ENCODE results near the gene C6orf120. TPM values are rescaled to one million over a fixed set of nuclear protein-coding genes. Genes with fewer than 3 reads are reported as not detected.

The C6orf120 gene
- total and polyA plus RNA-seq, 2 of the 13 experiments (the other 11 are each of a cell fraction or from before 2014, with no cell fraction given), result 21.7 to 29.9 TPM

GRCh38 chr6:169724494-169725124 lies 22.7 kb downstream of the C6orf120 start, which contains the start of gene PHF10 (continued):
- TF ChIP-seq ZHX2 (IDR thresholded peaks at IDR 0.05; ENCODE audit: low read depth), result no peak
- 0 out of 2 replicates have a peak, but pooled peaks have one; percentile 43 for TF ChIP-seq ZHX2 (CRISPR knock-in tag; IDR thresholded peaks at IDR 0.05; ENCODE audit: borderline replicate concordance)
- TF ChIP-seq SIN3A (IDR thresholded peaks at IDR 0.05; ENCODE audit: borderline replicate concordance, low read depth, low read length), result 0 out of 2 replicates have a peak, but pooled peaks have one; percentile 23
- TF ChIP-seq FOXK2 (IDR thresholded peaks at IDR 0.05), result no peak
- TF ChIP-seq ZKSCAN8 (CRISPR knock-in tag; IDR thresholded peaks at IDR 0.05; ENCODE audit: borderline replicate concordance), result no peak
- peak; percentile 89 for TF ChIP-seq KDM2A (CRISPR knock-in tag; IDR thresholded peaks at IDR 0.05; ENCODE audit: borderline replicate concordance, low read depth)
- no peak for TF ChIP-seq ZFP36 (IDR thresholded peaks at IDR 0.05; ENCODE audit: borderline replicate concordance, low read depth, low read length, partially characterized antibody)
- TF ChIP-seq SIN3B (IDR thresholded peaks at IDR 0.05; ENCODE audit: low read length), result no peak
- no peak for TF ChIP-seq RORA (CRISPR knock-in tag; IDR thresholded peaks at IDR 0.05)
- TF ChIP-seq ZNF282 (IDR thresholded peaks at IDR 0.05; ENCODE audit: partially characterized antibody), result no peak
- TF ChIP-seq ZNF431 (CRISPR knock-in tag; IDR thresholded peaks at IDR 0.05; ENCODE audit: borderline replicate concordance, low read depth), result no peak
- TF ChIP-seq ZSCAN5A (CRISPR knock-in tag; IDR thresholded peaks at IDR 0.05; ENCODE audit: borderline replicate concordance), result 0 out of 2 replicates have a peak, but pooled peaks have one; percentile 55
- peak; percentile 59 for TF ChIP-seq E2F5 (CRISPR knock-in tag; conservative IDR thresholded peaks at IDR 0.05)
- TF ChIP-seq ETV5 (CRISPR knock-in tag; IDR thresholded peaks at IDR 0.05; ENCODE audit: borderline replicate concordance), result no peak
- 0 out of 2 replicates have a peak, but pooled peaks have one; percentile 47 for TF ChIP-seq ZNF280B (CRISPR knock-in tag; IDR thresholded peaks at IDR 0.05; ENCODE audit: borderline replicate concordance)
- no peak; the same call in 1 of the 2 replicates for TF ChIP-seq ZNF691 (CRISPR knock-in tag; IDR thresholded peaks at IDR 0.05; ENCODE audit: borderline replicate concordance, low read depth)
- no peak for TF ChIP-seq ZNF101 (CRISPR knock-in tag; IDR thresholded peaks at IDR 0.05; ENCODE audit: borderline replicate concordance, low read depth)
- TF ChIP-seq SNAI1 (CRISPR knock-in tag; IDR thresholded peaks at IDR 0.05; ENCODE audit: borderline replicate concordance), result peak; percentile 81
